Stimulated activated CD4-positive, alpha-beta T cell treated with anti-CD3 and anti-CD28 coated beads, Interleukin-2, amount 100 ng/mL, for 48 hours (primary cell): Measurements from ENCODE around the gene MXRA8.

Source experiments
- DNase-seq, 2 donors: peaks; one replicate each; pipeline ENCODE4 v3.0.0-alpha.2; 2020

Gene MXRA8

GRCh38 chr1:1365875-1366698, 7.7 kb upstream of the MXRA8 start:
- DNase-seq = no peak

DNA sequence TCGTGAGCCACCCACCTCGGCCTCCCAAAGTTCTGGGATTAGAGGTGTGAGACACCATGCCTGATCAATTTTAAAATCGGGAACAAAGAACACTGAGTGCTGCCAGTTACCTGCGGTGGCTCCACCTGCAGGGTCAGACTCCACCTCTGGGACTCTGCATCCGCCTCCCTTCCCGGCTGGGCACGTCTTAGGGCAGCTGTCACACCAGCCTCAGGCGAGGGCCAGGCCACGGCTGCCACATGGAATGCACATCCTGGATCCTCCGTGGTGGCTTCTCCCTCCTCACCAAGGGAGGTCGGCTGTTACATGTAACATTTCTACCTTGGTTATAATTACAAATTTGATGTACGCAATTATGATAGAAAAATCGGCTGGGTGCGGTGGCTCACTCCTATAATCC, 5.9 kb upstream of the MXRA8 start:
- no peak for DNase-seq

DNA sequence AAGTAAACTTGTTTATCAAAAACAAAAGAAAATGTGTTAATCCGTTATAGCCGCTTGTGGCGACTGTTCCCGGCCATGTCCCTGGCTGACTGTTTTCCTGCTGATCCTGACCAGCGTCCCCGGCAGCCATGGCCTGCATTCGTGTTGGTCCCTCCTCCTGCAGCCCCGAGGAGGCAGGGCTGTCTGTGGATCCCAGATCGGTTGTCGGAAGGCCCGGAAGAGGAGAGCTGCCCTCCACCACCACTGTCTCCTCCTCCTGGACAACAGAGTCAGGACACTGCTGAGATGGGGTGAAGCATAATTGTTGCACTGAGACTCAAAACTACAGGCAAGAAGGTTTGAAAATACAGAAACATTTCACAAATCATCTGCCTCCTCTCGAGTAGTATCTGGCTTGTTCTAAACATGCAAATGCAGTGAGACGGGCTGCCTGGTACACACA, 3.6 kb upstream of the MXRA8 start:
- DNase-seq = no peak

GRCh38 chr1:1361233-1361981, 3.1 kb upstream of the MXRA8 start:
- DNase-seq = no peak

- no peak for DNase-seq
These were observed 2.3 kb upstream of the MXRA8 start for GRCh38 chr1:1360506-1361169.

- no peak for DNase-seq
These were observed 1.5 kb upstream of the MXRA8 start for GRCh38 chr1:1359664-1360468.

DNA sequence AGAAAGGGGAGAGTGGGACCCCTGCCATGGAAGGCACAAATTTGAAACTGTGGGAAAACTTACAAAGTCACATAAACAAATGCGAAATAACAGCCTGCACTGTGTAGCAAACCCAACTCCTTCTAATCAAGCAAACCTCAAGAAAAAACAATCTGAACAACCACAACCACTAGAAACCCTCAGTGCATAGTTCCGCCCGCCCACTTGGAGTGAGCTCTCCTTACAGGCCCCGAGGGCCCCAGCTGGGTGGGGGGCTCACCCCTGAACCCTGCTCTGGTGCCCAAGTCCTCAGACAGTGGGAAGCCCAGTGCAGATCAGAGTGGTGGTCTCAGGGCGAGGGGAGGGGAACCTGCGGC, 931 bp upstream of the MXRA8 start:
- DNase-seq = no peak

GRCh38 chr1:1357871-1358432, 403 bp downstream of the MXRA8 start:
- no peak for DNase-seq

DNA sequence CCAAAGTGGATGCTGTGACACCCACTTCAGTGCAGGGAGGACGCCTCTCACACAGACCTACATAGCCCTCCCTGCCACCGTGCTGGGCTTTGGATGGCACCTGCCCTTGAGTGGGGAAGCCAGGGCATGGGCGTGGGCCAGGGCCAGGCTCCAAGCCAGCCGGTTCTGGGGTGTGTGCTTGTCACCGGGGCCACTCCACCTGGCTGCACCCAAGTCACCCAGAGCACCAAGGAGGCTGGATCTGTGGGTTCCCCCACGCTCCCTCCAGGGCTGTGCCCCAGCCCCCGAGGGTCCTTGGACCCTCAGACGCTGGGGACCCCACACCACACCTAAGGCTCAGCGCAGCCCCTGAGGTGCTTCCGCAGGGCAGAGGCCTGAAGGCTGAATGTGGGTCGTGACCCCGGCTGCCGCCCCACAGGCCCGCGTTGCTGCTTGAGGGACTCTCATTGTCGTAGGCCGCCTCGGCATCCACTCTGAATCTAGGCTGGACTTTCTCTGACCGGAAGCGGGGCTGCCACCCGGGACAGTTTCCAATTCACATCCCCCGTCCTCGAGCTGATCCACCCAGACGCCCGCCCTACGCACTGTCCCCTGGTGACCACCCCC, 1.5 kb downstream of the MXRA8 start:
- no peak for DNase-seq

DNA sequence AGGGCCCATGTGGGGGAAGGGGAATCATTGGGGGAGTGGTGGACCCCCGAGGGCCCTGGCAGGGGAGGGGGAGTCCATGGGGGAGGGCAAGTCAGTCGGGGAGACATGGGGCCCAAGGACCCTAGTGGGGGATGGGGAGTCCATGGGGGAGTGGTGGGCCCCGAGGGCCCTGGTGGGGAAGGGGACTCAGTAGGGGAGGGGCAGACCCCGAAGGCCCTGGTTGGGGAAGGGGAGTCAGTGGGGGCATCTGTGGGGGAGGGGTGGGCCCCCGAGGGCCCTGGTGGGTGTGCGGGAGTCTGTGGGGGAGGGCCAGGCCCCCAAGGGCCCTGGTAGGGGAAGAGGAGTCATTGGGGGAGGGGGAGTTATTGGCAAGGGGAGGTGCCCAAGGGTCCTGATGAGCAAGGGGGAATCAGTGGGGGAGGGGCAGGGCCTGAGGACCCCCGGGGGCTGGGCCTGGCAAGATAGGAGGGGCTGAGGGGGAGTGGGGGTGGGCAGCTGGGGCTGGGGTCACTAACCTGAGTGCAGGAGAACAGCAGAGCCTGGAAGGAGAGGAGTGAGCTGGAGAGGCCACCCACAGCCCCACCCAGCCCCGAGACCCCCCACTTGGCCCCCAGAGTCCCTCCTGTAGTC, 2.1 kb downstream of the MXRA8 start:
- DNase-seq = no peak

GRCh38 chr1:1355416-1355815, 2.9 kb downstream of the MXRA8 start:
- no peak for DNase-seq

DNA sequence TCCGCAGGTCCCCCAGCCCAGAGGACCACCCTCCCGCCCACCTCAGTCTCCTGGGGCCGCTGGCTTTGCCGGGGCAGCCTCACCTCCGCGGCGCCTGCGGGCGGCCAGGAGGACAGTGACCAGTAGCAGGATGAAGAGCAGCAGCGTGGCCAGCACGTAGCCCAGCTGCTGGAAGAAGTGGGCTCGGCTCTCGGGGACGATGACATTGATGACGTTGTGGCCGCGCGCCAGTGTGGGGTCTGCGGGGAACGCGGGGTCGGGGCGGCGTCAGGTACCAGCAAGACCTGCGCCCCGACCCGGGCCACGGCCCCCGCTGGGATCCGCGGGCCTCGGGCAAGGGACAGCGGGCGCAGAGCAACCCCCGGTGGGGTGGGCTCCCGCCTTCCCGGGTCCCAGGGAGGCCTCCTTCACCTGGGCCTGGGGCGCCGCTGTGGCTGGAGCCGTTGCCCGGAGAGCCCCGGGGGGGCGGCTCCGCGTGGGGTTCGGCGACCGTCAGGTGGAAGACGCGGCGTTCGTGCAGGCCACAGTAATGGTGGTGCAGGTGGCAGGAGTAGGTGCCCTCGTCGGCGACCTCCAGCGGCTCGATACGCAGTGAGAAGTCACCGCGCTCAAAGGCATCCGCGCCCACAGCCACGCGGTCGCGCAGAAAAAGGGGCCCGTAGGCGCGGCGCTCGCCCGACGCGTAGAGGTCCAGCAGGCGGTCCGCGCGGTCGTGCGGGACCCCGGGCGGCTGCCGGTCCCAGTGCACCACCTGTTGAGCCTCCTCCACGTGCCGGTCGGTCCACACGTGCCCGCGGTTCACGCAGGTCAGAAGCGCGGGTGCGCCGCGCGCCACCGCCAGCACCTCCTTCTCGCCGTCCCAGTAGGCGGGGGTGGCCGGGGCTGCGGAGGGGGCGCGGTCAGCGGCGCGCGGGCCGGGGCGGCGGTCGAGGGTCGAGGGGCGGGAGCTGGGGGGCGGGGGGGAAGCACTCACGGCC, 3.8 kb downstream of the MXRA8 start:
- no peak for DNase-seq

GRCh38 chr1:1353389-1354151, 4.8 kb downstream of the MXRA8 start:
- no peak for DNase-seq

- DNase-seq = no peak
These were observed 5.5 kb downstream of the MXRA8 start for GRCh38 chr1:1352786-1353388.

- DNase-seq = no peak
These were observed 6.6 kb downstream of the MXRA8 start for GRCh38 chr1:1351511-1352427.

GRCh38 chr1:1349256-1350012, 8.9 kb downstream of the MXRA8 start, which contains the start of gene DVL1:
Gene DVL1, minus strand, starts transcription at chr1:1349418. Its CDS starts 353 bp downstream, at chr1:1349065.
- DNase-seq = peak; percentile 63 to 76
